ENCODE measurements around the gene KCMF1. TPM values are rescaled to one million over a fixed set of nuclear protein-coding genes. Genes with fewer than 3 reads are reported as not detected.

The KCMF1 gene
- total and polyA plus RNA-seq, 2 of the 13 experiments (the other 11 are each of a cell fraction or from before 2014, with no cell fraction given) = 62.1 to 116 TPM

GRCh38 chr2:84946204-84947009 lies 24.6 kb upstream of the KCMF1 start (continued):
- TF ChIP-seq ZBTB33 (CRISPR knock-in tag; IDR thresholded peaks at IDR 0.05) = peak; percentile 57
- TF ChIP-seq ZSCAN20 (CRISPR knock-in tag; IDR thresholded peaks at IDR 0.05; ENCODE audit: borderline replicate concordance) = no peak
- TF ChIP-seq ZFP36L1 (CRISPR knock-in tag; IDR thresholded peaks at IDR 0.05) = no peak
- TF ChIP-seq TAF15 (IDR thresholded peaks at IDR 0.05; ENCODE audit: low read depth, low read length, poor library complexity, severe bottlenecking) = no peak
- no peak for TF ChIP-seq TRIM22 (IDR thresholded peaks at IDR 0.05)
- no peak for TF ChIP-seq HIVEP1 (CRISPR knock-in tag; IDR thresholded peaks at IDR 0.05)
- peak; percentile 65; the same call in 1 of the 3 replicates for TF ChIP-seq MXI1 (IDR thresholded peaks at IDR 0.05; ENCODE audit: borderline replicate concordance, low read depth, low read length)
- TF ChIP-seq ZBTB2 (CRISPR knock-in tag; IDR thresholded peaks at IDR 0.05; ENCODE audit: low read depth) = no peak
- TF ChIP-seq ZNF362 (CRISPR knock-in tag; IDR thresholded peaks at IDR 0.05; ENCODE audit: borderline replicate concordance) = peak; percentile 19; the same call in 1 of the 2 replicates
- TF ChIP-seq DPF2 (CRISPR knock-in tag; IDR thresholded peaks at IDR 0.05; ENCODE audit: borderline replicate concordance, low read depth) = peak; percentile 92
- TF ChIP-seq ARID2 (CRISPR knock-in tag; IDR thresholded peaks at IDR 0.05; ENCODE audit: borderline replicate concordance) = peak; percentile 75; the same call in 1 of the 2 replicates
- no peak for TF ChIP-seq TEF (CRISPR knock-in tag; IDR thresholded peaks at IDR 0.05)
- TF ChIP-seq ZNF281 (CRISPR knock-in tag; IDR thresholded peaks at IDR 0.05; ENCODE audit: borderline replicate concordance) = no peak; the same call in 1 of the 2 replicates
- 0 out of 2 replicates have a peak, but pooled peaks have one; percentile 62 for TF ChIP-seq RELA (CRISPR knock-in tag; IDR thresholded peaks at IDR 0.05)
- TF ChIP-seq GPN1 (CRISPR knock-in tag; IDR thresholded peaks at IDR 0.05; ENCODE audit: borderline replicate concordance) = no peak
- peak; percentile 93; the same call in 1 of the 2 replicates for TF ChIP-seq ZNF691 (CRISPR knock-in tag; IDR thresholded peaks at IDR 0.05; ENCODE audit: borderline replicate concordance, low read depth)
- TF ChIP-seq ZFY (CRISPR knock-in tag; IDR thresholded peaks at IDR 0.05) = peak; percentile 82
